Ascending aorta (tissue), 2 donors: ENCODE measurements around the gene REXO1. TPM values are rescaled to one million over a fixed set of nuclear protein-coding genes. Genes with fewer than 3 reads are reported as not detected.
A peak's percentile ranks its signal among the peaks of the same experiment; 100 is the strongest.

Experiments used
- DNase-seq, 2 donors: peaks; one replicate each; pipeline ENCODE4 v3.0.0-alpha.2; 2019; ENCODE audit warnings: low spot score in 2 of 2
- H3K27ac ChIP-seq, 2 donors: fragments of 200-600 bp; sonication (generic); one replicate each; pipeline ENCODE4 v1.5.1; 2016 to 2017; ENCODE audit warnings: mild to moderate bottlenecking in 1 of 2
- H3K27me3 ChIP-seq: fragments of 200-600 bp; sonication (generic); one replicate; pipeline ENCODE4 v1.5.1; 2017
- H3K36me3 ChIP-seq, 2 donors: fragments of 200-600 bp; sonication (generic); one replicate each; pipeline ENCODE4 v1.5.1; 2016
- H3K4me1 ChIP-seq, 2 donors: fragments of 200-600 bp; sonication (generic); one replicate each; pipeline ENCODE4 v1.5.1; 2016 to 2017; ENCODE audit warnings: mild to moderate bottlenecking in 1 of 2
- H3K4me3 ChIP-seq, 2 donors: fragments of 200-600 bp; sonication (generic); one replicate each; pipeline ENCODE4 v1.5.1; 2016 to 2017; ENCODE audit warnings: mild to moderate bottlenecking in 1 of 2
- H3K9me3 ChIP-seq, 2 donors: fragments of 200-600 bp; sonication (generic); one replicate each; pipeline ENCODE4 v1.5.1; 2016
- intact Hi-C: fragments of 100-400 bp; cut with DNase I; formaldehyde crosslinking; loops from one replicate; pipeline ENCODE4 v1.15.1; 2023
- total RNA-seq: library from RNA; depleted of rRNA; stranded (reverse); fragments of >200 nt; gene quantifications from one replicate; pipeline ENCODE4 v1.1.0, GENCODE V29; 2016
- TF ChIP-seq, protein P1 (sequence below), 3 experiments: fragments of 200-600 bp in 2 of 3; fragments of 450-650 bp in 1 of 3; sonication (generic) in 2 of 3; IDR thresholded peaks; one replicate each; pipeline ENCODE4 v1.5.1; 2016 to 2019; ENCODE audit warnings: antibody characterized with exemption in 3 of 3, mild to moderate bottlenecking in 1 of 3, moderate library complexity in 1 of 3

Gene REXO1
- total RNA-seq, 1 donor from 2014 or later: 45.1 TPM

DNA sequence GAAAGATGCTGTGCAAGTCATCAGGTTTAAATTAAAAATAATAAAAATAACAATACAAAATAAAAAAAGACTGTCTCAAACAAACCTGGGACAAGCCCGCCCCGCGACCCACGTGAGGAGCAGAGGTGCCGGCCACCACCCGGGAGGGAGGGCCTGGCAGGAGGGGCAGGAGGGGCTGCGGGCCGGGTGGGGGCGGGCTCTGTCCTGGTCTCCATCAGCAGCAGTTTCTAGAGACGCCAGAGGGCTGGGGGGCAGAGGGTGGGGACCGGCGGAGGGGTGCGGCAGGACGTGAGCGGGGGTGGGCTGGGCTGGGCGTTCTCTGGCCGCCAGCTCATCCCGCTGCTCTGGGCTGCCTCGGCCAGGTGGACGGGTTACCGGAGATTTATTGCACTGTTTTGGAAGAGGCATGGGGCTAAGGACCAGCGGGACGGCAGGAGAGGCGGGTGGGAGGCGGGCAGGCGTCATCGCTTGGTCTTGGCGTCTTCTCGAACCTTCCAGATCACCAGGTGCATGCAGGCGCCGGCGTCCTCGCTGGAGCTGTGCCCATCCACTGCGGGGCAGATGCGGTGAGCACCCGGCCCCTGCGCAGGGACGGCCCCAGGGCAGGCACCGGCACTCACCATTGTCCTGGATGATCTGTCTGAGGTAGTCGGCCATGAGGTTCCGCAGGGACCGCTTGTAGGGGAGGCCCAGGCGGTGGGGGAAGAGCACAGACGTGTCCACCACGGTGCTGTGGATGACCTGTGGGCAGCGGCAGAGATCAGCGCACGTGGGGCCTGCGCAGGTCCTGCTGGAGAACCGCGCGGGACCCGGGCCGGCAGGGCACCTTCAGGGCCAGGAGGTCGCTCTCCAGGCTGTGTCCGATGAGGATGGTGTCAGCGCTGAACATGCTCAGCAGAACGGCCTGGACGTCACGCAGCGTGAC lies 32.4 kb downstream of the REXO1 start:
- Histone ChIP-seq H3K9me3 (no peaks in the 10 kb centered on the region), H3K4me1 (peaks cover 4 to 13% of the 10 kb centered on the region in 2 donors), H3K4me3 (no peak overlapping the region), H3K27me3 (no peaks in the 10 kb centered on the region), H3K36me3 (peaks cover 60 to 61% of the 10 kb centered on the region in 2 donors), H3K27ac (no peak overlapping the region)
- no peak for DNase-seq
- intact Hi-C loops: no loop called here
- TF ChIP-seq, protein P1, sequence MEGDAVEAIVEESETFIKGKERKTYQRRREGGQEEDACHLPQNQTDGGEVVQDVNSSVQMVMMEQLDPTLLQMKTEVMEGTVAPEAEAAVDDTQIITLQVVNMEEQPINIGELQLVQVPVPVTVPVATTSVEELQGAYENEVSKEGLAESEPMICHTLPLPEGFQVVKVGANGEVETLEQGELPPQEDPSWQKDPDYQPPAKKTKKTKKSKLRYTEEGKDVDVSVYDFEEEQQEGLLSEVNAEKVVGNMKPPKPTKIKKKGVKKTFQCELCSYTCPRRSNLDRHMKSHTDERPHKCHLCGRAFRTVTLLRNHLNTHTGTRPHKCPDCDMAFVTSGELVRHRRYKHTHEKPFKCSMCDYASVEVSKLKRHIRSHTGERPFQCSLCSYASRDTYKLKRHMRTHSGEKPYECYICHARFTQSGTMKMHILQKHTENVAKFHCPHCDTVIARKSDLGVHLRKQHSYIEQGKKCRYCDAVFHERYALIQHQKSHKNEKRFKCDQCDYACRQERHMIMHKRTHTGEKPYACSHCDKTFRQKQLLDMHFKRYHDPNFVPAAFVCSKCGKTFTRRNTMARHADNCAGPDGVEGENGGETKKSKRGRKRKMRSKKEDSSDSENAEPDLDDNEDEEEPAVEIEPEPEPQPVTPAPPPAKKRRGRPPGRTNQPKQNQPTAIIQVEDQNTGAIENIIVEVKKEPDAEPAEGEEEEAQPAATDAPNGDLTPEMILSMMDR (IDR thresholded peaks at IDR 0.05): no peak

- Histone ChIP-seq H3K4me1 (peaks cover 4 to 13% of the 10 kb centered on the region in 2 donors), H3K4me3 (no peak overlapping the region), H3K36me3 (peaks cover 51 to 53% of the 10 kb centered on the region in 2 donors), H3K27ac (no peak overlapping the region), H3K27me3 (no peaks in the 10 kb centered on the region), H3K9me3 (no peaks in the 10 kb centered on the region)
- TF ChIP-seq, protein P1 (IDR thresholded peaks at IDR 0.05): no peak
- no peak for DNase-seq
- intact Hi-C loops: no loop called here
These were observed 33.3 kb downstream of the REXO1 start for GRCh38 chr19:1814833-1815604.

DNA sequence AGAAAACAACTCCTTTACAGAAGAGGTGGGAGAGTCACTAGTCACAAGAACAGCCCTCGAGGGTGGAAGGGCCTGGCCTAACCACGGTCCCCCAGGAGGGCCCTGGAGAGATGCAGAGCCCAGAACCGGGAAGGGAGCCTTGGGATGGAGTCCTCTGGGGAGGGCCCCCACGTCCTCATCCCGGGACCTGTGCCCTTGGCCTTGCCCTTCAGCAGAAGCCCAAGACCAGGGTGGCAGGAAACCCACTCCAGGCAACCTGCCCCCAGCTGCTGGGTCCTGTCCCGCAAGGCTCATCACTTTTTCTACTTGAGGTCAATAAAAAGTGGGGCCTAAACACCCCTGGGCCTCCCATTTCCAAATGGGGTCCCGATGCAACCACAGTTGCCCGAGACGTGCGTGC lies 33.9 kb downstream of the REXO1 start:
- DNase-seq: no peak
- H3K4me1 ChIP-seq: peaks cover 4 to 13% of the 10 kb centered on the region in 2 donors
- no peak overlapping the region for H3K4me3 ChIP-seq
- H3K27me3 ChIP-seq: no peaks in the 10 kb centered on the region
- no peak overlapping the region for H3K27ac ChIP-seq
- TF ChIP-seq, protein P1 (IDR thresholded peaks at IDR 0.05): no peak
- intact Hi-C loops: no loop called here
- peaks cover 45 to 47% of the 10 kb centered on the region in 2 donors for H3K36me3 ChIP-seq
- H3K9me3 ChIP-seq: no peaks in the 10 kb centered on the region

DNA sequence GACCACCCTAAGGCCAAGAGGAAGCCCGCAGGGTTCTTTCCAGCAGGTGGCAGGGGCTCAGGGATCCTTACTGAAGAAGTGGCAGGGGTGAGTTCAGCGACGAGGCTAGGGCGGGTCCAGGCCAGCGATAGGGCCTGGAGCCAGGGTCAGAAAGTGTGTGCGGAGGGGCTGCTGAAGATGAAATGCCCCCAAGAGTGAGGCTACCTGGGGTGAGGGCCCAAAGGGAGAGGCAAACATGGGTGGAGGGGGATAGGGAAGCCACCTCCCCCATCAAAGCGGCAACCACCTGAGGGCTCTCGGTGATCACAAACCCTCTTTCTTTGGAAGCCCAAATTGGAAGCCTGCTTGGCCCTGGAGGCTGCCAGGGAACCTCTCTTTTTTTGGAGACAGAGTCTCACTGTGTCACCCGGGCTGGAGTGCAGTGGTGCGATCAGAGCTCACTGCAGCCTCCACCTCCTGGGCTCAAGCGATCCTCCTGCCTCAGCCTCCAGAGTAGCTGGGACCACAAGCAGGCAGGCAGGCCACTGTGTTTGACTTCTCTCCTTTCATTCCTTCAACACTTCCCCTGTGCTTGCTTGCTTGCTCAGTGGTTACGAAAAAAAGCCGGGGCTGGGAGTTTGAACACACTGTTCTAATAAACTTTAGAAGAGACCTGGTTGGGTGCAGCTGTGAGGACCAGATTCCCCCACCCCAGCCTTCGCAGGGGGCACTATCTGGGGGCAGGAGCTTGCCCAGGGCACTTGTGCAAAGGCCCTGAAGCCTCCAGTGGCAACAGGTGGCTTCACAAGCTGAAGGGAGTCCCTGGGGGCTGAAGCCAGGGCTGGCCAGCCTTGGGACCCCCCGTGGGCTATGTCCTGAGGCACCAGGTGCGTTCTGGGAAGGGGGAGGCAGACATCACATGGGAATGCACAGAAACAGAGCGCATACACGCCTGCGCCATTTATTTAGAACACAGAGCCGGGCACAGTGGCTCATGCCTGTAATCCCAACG lies 34.8 kb downstream of the REXO1 start:
- Histone ChIP-seq H3K9me3 (no peaks in the 10 kb centered on the region), H3K4me1 (peaks cover 4 to 13% of the 10 kb centered on the region in 2 donors), H3K27me3 (no peaks in the 10 kb centered on the region), H3K27ac (no peak overlapping the region), H3K4me3 (peak overlapping the region; percentile 59 to 67), H3K36me3 (peaks cover 37 to 38% of the 10 kb centered on the region in 2 donors)
- no peak for DNase-seq
- TF ChIP-seq, protein P1 (IDR thresholded peaks at IDR 0.05): no peak
- intact Hi-C loops: no loop called here
